ENCODE measurements around the gene ZNF737.
"Not testable (repeated sequence)": the region's sequence is repeated elsewhere in the genome, so short reads cannot be mapped to it uniquely, and the experiment has no call there.

DNA sequence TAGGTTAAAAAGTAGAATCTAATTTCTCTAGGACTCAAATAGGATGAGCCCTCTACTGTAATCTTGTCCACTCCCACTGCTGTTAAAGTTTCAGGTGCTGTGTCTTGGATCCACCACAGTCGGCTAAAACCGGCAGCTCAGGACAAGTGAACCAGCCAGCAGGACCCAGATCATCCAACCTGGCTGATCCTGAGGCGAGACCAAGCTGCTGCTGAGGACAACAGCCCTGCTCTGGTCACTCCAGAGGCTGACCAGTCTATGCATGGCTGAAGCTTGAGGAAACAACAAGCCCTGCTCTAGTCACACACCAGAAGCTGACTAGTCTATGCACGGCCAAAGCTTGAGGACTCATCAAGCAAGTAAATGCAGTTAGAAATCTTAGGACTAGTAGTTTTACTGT, 49.4 kb upstream of the ZNF737 start:
- TF ChIP-seq, protein P1, sequence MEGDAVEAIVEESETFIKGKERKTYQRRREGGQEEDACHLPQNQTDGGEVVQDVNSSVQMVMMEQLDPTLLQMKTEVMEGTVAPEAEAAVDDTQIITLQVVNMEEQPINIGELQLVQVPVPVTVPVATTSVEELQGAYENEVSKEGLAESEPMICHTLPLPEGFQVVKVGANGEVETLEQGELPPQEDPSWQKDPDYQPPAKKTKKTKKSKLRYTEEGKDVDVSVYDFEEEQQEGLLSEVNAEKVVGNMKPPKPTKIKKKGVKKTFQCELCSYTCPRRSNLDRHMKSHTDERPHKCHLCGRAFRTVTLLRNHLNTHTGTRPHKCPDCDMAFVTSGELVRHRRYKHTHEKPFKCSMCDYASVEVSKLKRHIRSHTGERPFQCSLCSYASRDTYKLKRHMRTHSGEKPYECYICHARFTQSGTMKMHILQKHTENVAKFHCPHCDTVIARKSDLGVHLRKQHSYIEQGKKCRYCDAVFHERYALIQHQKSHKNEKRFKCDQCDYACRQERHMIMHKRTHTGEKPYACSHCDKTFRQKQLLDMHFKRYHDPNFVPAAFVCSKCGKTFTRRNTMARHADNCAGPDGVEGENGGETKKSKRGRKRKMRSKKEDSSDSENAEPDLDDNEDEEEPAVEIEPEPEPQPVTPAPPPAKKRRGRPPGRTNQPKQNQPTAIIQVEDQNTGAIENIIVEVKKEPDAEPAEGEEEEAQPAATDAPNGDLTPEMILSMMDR (conservative IDR thresholded peaks at IDR 0.05 in 1 of 2, IDR thresholded peaks at IDR 0.05 in 1 of 2; ENCODE audit: low read depth in 1 of 2, low read length in 2 of 2): not testable (repeated sequence)
- not testable (repeated sequence) for TF ChIP-seq EZH2 (IDR thresholded peaks at IDR 0.05; ENCODE audit: low read length, missing control alignments)

All from fibroblast of lung (primary cell).